PFSK-1 (cell line): ENCODE measurements around the gene DDX54.

ENCODE experiments used
- FOXP2 ChIP-seq: optimal IDR thresholded peaks from 2 replicates; pipeline ENCODE3; 2011; ENCODE audit warnings: borderline replicate concordance, control low read depth, inconsistent platforms; ENCODE audit not compliant: insufficient read depth; ENCODE audit errors: extremely low read length, extremely low read depth
- POLR2AphosphoS5 ChIP-seq: IDR thresholded peaks from 2 replicates; pipeline ENCODE4 v1.6.1; 2012; ENCODE audit warnings: low read depth, mild to moderate bottlenecking, control low read depth, low read length, moderate library complexity
- REST ChIP-seq, 2 experiments: IDR thresholded peaks; 2 replicates each; pipeline versions ENCODE4 v1.6.1 to v1.8.0; 2011 to 2012; ENCODE audit warnings: low read depth in 2 of 2, low read length in 2 of 2, control low read depth in 1 of 2, inconsistent platforms in 1 of 2, mild to moderate bottlenecking in 1 of 2, moderate library complexity in 1 of 2; ENCODE audit not compliant: insufficient read depth in 1 of 2
- TAF1 ChIP-seq: IDR thresholded peaks from 2 replicates; pipeline ENCODE4 v1.6.1; 2012; ENCODE audit warnings: low read length, control low read depth, borderline replicate concordance; ENCODE audit not compliant: insufficient read depth

DNA sequence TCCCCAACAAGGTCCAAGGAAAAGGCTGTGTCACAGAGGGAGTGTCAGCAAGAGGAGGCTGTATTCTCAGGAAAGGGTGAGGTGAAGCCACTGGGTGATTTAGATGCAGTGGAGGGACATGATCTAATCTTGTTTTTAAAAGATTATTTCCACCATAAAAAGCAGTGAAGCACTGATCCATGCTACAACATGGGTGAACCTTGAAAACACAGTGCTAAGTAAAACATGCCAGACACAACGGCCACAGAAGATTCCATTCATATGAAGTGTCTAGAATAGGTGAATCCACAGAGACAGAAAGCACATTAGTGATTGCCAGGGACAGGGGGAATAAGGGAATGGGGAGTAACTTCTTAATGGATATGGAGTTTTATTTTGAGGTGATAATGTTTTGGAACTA, 13.0 kb upstream of the DDX54 start:
- TF ChIP-seq FOXP2 (no peak), POLR2AphosphoS5 (no peak), REST (IDR thresholded peaks at IDR 0.05; ENCODE audit: insufficient read depth in 1 of 2, low read depth in 2 of 2, low read length in 2 of 2) (no peak), TAF1 (no peak)
